Smooth muscle cell (in vitro differentiated cells): ENCODE data around the gene NGF. TPM values are rescaled to one million over a fixed set of nuclear protein-coding genes. Genes with fewer than 3 reads are reported as not detected.

Experiments
- DNase-seq: peaks from one replicate; lab custom pipeline; 2025; ENCODE audit not compliant: unreplicated experiment; lab: John Stamatoyannopoulos, UW
- H2AFZ ChIP-seq: fragments of 200-600 bp; sonication (generic); 2 replicates; pipeline ENCODE4 v1.6.0; 2016; ENCODE audit warnings: antibody characterized with exemption, low read depth, mild to moderate bottlenecking
- H3F3A ChIP-seq: fragments of 200-600 bp; sonication (generic); 2 replicates; pipeline ENCODE4 v1.6.0; 2017; ENCODE audit warnings: antibody characterized with exemption, low read depth
- H3K27ac ChIP-seq: fragments of 200-600 bp; sonication (generic); 2 replicates; pipeline ENCODE4 v1.5.1; 2016; ENCODE audit warnings: low read depth, mild to moderate bottlenecking
- H3K27me3 ChIP-seq: fragments of 200-600 bp; sonication (generic); 2 replicates; pipeline ENCODE4 v1.6.1; 2016; ENCODE audit warnings: low read depth, mild to moderate bottlenecking
- H3K36me3 ChIP-seq: fragments of 200-600 bp; sonication (generic); 2 replicates; pipeline ENCODE4 v1.5.1; 2016; ENCODE audit warnings: low read depth
- H3K4me1 ChIP-seq: fragments of 200-600 bp; sonication (generic); 2 replicates; pipeline ENCODE4 v1.5.1; 2016; ENCODE audit warnings: low read depth
- H3K4me2 ChIP-seq: fragments of 200-600 bp; sonication (generic); 2 replicates; pipeline ENCODE4 v1.6.0; 2016; ENCODE audit warnings: mild to moderate bottlenecking
- H3K4me3 ChIP-seq: fragments of 200-600 bp; sonication (generic); 2 replicates; pipeline ENCODE4 v1.5.1; 2016; ENCODE audit warnings: mild to moderate bottlenecking
- H3K79me2 ChIP-seq: fragments of 200-600 bp; sonication (generic); 2 replicates; pipeline ENCODE4 v1.6.0; 2016; ENCODE audit warnings: low read depth, mild to moderate bottlenecking
- H3K9ac ChIP-seq: fragments of 200-600 bp; sonication (generic); 2 replicates; pipeline ENCODE4 v1.6.0; 2016; ENCODE audit warnings: low read depth
- H3K9me3 ChIP-seq: fragments of 200-600 bp; sonication (generic); replicated peaks from 2 replicates; pipeline ENCODE4 v1.5.1; 2016; ENCODE audit warnings: low read depth
- H4K20me1 ChIP-seq: fragments of 200-600 bp; sonication (generic); 2 replicates; pipeline ENCODE4 v1.6.0; 2016; ENCODE audit warnings: low read depth
- WGBS: methylation state at CpG from one replicate; pipeline ENCODE4 v1.1.7; 2016; ENCODE audit warnings: low lambda C conversion rate; 5-methylcytosine and 5-hydroxymethylcytosine counted together
- polyA plus RNA-seq: library from polyadenylated mRNA; unstranded; fragments of >200 nt; fragmentation: Nextera tagmentation; extraction: Ambion mirVana; gene quantifications from 2 replicates; pipeline ENCODE4 v1.2.1, GENCODE V29; 2016
- total RNA-seq: library from RNA; depleted of rRNA; stranded (reverse); fragments of >200 nt; gene quantifications from 2 replicates; pipeline ENCODE4 v1.2.3, GENCODE V29; 2014
- TF ChIP-seq, protein P1 (sequence below): fragments of 200-600 bp; sonication (generic); IDR thresholded peaks from 2 replicates; pipeline ENCODE4 v1.5.1; 2017; ENCODE audit warnings: borderline replicate concordance, mild to moderate bottlenecking, antibody characterized with exemption; ENCODE audit not compliant: insufficient read depth, poor library complexity, severe bottlenecking

NGF gene
- total and polyA plus RNA-seq, 2 experiments from 2014 or later: 0.18 to 1.8 TPM

DNA sequence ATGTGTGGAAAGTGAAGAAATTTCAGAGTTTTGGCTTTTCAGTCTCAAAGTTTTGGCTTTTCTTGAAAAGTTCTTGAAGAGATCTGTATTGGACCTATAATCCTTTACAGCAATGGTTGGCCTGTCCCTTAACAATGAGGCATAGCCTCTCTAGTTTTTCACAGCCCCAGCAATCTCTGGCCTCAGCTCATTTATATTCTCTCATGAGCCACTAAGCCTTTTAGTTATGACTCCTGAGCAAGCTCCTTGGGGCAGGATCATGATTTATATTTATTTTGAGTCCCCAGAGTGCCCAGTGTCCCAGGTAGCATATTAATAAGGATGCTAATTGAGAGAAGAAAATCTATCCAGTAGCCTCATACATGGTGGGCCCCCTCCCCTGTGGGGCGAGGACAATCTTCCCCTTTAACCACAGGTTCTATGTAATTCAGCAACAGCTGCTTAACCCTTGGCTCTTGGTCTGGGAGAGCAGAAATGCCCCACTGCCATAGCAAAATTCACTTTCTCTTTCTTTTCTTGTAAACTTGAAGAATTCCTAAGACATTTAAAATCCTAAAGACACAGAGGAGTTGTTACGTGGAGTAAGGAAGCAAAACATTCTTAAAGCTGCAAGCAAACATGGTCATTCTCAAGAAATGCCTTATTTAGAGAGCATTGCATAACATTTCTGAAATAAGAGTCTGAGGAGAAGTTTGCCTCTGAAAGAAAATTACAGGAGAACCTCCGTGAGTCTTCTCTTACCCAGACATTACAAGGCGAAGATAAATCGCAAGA is 6.3 kb downstream of the NGF start:
- Histone ChIP-seq H3K4me3 (no peak overlapping the region), H3K27me3 (no peaks in the 10 kb centered on the region), H3K4me2 (peak overlapping the region; percentile 14), H3F3A (peaks cover 10% of the 10 kb centered on the region), H3K27ac (peak overlapping the region; percentile 18), H2AFZ (no peak overlapping the region), H3K9ac (no peak overlapping the region), H3K9me3 (no peaks in the 10 kb centered on the region), H3K79me2 (no peaks in the 10 kb centered on the region), H3K4me1 (peaks cover 14% of the 10 kb centered on the region), H4K20me1 (no peaks in the 10 kb centered on the region), H3K36me3 (no peaks in the 10 kb centered on the region)
- DNase-seq: no peak
- 69% methylated on average over 5 of the region's 5 CpGs for WGBS
- TF ChIP-seq, protein P1, sequence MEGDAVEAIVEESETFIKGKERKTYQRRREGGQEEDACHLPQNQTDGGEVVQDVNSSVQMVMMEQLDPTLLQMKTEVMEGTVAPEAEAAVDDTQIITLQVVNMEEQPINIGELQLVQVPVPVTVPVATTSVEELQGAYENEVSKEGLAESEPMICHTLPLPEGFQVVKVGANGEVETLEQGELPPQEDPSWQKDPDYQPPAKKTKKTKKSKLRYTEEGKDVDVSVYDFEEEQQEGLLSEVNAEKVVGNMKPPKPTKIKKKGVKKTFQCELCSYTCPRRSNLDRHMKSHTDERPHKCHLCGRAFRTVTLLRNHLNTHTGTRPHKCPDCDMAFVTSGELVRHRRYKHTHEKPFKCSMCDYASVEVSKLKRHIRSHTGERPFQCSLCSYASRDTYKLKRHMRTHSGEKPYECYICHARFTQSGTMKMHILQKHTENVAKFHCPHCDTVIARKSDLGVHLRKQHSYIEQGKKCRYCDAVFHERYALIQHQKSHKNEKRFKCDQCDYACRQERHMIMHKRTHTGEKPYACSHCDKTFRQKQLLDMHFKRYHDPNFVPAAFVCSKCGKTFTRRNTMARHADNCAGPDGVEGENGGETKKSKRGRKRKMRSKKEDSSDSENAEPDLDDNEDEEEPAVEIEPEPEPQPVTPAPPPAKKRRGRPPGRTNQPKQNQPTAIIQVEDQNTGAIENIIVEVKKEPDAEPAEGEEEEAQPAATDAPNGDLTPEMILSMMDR: no peak

DNA sequence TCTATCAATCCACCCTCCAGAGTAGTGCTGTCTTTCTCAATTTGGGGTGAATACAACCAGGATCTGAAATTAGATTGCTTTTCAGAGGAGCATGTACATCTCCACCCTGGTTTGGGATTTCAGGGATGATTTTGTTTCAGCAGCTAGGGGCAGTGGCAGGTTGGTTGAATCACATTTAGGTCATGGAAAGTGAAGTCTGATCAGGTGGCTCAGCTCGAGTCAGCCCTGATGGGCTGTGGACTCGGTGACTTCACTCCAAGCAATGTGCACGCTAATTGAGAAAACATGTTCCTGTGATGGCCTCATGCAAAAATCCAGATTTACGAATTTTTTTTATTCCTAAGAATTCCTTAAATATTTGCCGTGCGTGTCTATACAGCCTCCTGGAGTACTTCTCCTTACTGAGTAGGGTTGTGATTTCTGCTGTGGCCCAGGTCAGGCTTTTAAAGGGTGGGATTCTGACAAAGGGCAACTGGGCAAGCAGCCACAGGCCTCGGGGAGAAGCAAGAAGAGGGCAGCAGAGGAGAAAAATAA is 7.5 kb downstream of the NGF start:
- no peak overlapping the region for H2AFZ ChIP-seq
- H3K4me2 ChIP-seq: peak overlapping the region; percentile 16
- H4K20me1 ChIP-seq: no peaks in the 10 kb centered on the region
- DNase-seq: no peak
- H3K27ac ChIP-seq: no peak overlapping the region
- no peak overlapping the region for H3K9ac ChIP-seq
- peaks cover 12% of the 10 kb centered on the region for H3K4me1 ChIP-seq
- no peak overlapping the region for H3K4me3 ChIP-seq
- H3K9me3 ChIP-seq: no peaks in the 10 kb centered on the region
- H3K27me3 ChIP-seq: no peaks in the 10 kb centered on the region
- H3K36me3 ChIP-seq: no peaks in the 10 kb centered on the region
- H3F3A ChIP-seq: peaks cover 10% of the 10 kb centered on the region
- 59% methylated on average over 7 of the region's 7 CpGs for WGBS
- TF ChIP-seq, protein P1: no peak
- H3K79me2 ChIP-seq: no peaks in the 10 kb centered on the region

DNA sequence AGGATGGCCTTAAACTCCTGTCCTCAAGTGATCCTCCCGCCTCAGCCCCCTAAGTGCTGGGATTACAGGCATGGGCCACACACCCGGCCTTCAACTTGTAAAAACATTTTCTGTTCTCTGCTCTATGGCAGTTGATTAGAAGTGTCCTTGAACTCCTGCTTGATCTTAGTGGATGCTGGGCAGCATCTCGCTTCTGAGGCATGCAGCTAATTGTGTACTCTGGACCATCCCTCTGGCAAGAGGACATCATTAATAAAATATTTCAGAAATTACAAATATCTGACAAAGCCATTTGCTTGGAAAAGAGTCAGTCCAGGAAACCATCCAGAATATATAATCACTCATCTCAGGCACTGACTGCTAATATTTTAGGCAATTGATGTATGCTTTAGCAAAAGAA is 8.1 kb downstream of the NGF start:
- Histone ChIP-seq H3K27me3 (no peaks in the 10 kb centered on the region), H3K79me2 (no peaks in the 10 kb centered on the region), H3K9ac (no peak overlapping the region), H2AFZ (no peak overlapping the region), H3K4me1 (peaks cover 12% of the 10 kb centered on the region), H3F3A (peaks cover 10% of the 10 kb centered on the region), H3K36me3 (no peaks in the 10 kb centered on the region), H3K27ac (no peak overlapping the region), H4K20me1 (no peaks in the 10 kb centered on the region), H3K9me3 (no peaks in the 10 kb centered on the region), H3K4me2 (peak overlapping the region; percentile 16), H3K4me3 (no peak overlapping the region)
- no peak for DNase-seq
- 81% methylated on average over 3 of the region's 3 CpGs for WGBS
- TF ChIP-seq, protein P1: no peak
